ENCODE data around the gene POLR1B. TPM values are rescaled to one million over a fixed set of nuclear protein-coding genes. Genes with fewer than 3 reads are reported as not detected.

POLR1B gene
- total and polyA plus RNA-seq, 2 of the 13 experiments (the other 11 are each of a cell fraction or from before 2014, with no cell fraction given) = 18.3 to 46.0 TPM

DNA sequence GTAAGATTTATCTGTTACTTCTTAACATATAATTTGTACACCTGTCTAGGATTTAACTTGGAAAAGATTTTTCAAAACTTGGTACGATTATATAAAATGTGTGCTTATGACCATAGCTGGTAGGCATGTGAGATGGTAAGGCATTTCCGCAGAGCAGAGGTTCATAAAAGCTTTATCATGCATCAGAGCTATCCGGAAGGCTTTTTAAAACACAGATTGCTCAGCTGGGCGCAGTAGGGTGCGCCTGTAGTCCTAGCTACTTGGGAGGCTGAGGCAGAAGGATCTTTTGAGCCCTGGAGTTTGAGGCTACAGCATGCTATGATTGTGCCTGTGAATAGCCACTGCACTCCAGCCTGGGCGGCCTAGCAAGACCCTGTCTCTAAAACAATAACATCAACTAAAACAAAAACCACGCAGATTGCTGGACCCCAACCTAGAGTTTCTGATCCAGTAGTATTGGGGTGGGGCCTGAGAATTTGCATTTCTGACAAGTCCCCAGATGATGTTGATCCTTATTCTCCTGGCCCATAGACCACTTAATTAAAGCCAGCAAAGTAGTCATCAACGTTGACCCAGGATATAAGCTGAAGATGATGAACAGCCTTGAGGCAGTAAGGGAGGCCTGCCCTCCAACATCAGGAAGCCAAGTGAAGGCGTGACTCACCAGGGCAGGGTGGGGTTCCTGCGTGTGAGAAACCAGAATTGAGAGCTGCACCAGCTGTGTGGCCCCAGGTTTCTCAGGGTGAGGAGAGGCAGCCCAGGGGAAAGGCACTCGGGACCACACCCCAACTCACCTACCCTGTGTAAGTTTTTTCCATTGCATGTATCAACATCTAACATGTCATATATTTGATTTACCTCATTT, 81.9 kb downstream of the POLR1B start:
- H3K36me3 ChIP-seq (replicated peaks in 1 of 2; ENCODE audit: control insufficient read depth in 1 of 2, insufficient read depth in 2 of 2, low read length in 2 of 2) = no peaks in the 10 kb centered on the region
- intact Hi-C loops (cut with micrococcal nuclease; ENCODE audit: unreplicated experiment) (no loop called here), in situ Hi-C loops (cut with HindIII; ENCODE audit: extremely low pct_ligation_motif_present, low pct_unique_long_range_greater_than_20kb) (no loop called here)
- H3K27me3 ChIP-seq (ENCODE audit: control insufficient read depth in 1 of 2, insufficient read depth in 2 of 2, low read length in 2 of 2) = peaks cover 0 to 11% of the 10 kb centered on the region in 2 experiments; a peak in 2 of 5 replicates
- ATAC-seq = no peak
- H3K4me2 ChIP-seq (ENCODE audit: low read depth, low read length) = no peak overlapping the region
- no peak overlapping the region for H3K9ac ChIP-seq (ENCODE audit: insufficient read depth, low read depth, low read length)
- no peak overlapping the region for H2AFZ ChIP-seq (ENCODE audit: low read length)
- ChIA-PET CTCF (ENCODE audit: low intra/inter-chr PET ratio, low total read pairs) (interaction anchor here (2.1 to 7.3 kb wide), 2 partner anchors 24 to 102 kb away, joined by 5 to 113 read pairs; no protein-coding TSS in a partner anchor), POLR2A (interaction anchor here (1.9 kb wide), 1 partner anchor 102 kb away, joined by 4 read pairs; no protein-coding TSS in a partner anchor)
- no peaks in the 10 kb centered on the region for H3K79me2 ChIP-seq (ENCODE audit: insufficient read depth, low read length)
- 41% methylated on average over 11 of the region's 11 CpGs for WGBS (ENCODE audit: low lambda C conversion rate)
- no peak for FAIRE-seq
- no TSS peak for BruUV-seq (replicated peaks)
- no peak overlapping the region for H3K27ac ChIP-seq (ENCODE audit: extremely low read length, insufficient read depth, low read length)
- DNase-seq (ENCODE audit: low spot score) = no peak
- 0 out of 2 replicates have a peak, but pooled peaks have one; percentile 33 for TF ChIP-seq FOSL2 (CRISPR knock-in tag; IDR thresholded peaks at IDR 0.05)
- no peak for TF ChIP-seq ZMYM3 (CRISPR knock-in tag; IDR thresholded peaks at IDR 0.05)
- TF ChIP-seq, protein P1, sequence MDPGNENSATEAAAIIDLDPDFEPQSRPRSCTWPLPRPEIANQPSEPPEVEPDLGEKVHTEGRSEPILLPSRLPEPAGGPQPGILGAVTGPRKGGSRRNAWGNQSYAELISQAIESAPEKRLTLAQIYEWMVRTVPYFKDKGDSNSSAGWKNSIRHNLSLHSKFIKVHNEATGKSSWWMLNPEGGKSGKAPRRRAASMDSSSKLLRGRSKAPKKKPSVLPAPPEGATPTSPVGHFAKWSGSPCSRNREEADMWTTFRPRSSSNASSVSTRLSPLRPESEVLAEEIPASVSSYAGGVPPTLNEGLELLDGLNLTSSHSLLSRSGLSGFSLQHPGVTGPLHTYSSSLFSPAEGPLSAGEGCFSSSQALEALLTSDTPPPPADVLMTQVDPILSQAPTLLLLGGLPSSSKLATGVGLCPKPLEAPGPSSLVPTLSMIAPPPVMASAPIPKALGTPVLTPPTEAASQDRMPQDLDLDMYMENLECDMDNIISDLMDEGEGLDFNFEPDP (CRISPR knock-in tag; conservative IDR thresholded peaks at IDR 0.05) = 0 out of 2 replicates have a peak, but pooled peaks have one; percentile 38
- no peaks in the 10 kb centered on the region for H3K9me3 ChIP-seq (ENCODE audit: low read length)
- H3K4me1 ChIP-seq (ENCODE audit: insufficient read depth, low read length) = peaks cover 15% of the 10 kb centered on the region; the same call in 1 of the 2 replicates
- no peak overlapping the region for H3K4me3 ChIP-seq (replicated peaks in 1 of 3; ENCODE audit: insufficient read depth in 1 of 3, low read depth in 2 of 3, low read length in 3 of 3)
- no peaks in the 10 kb centered on the region for H4K20me1 ChIP-seq (ENCODE audit: insufficient read depth, low read length)

Measured in HepG2 (cell line).